ENCODE measurements around the gene MTOR. TPM values are rescaled to one million over a fixed set of nuclear protein-coding genes. Genes with fewer than 3 reads are reported as not detected.

Gene MTOR
- total and polyA plus RNA-seq, 2 of the 8 experiments (the other 6 are each of a cell fraction or from before 2014, with no cell fraction given): 44.2 to 76.8 TPM

GRCh38 chr1:11272832-11273594, 10.7 kb upstream of the MTOR start, which contains the start of gene UBIAD1 (continued):
- TF ChIP-seq, protein P1, sequence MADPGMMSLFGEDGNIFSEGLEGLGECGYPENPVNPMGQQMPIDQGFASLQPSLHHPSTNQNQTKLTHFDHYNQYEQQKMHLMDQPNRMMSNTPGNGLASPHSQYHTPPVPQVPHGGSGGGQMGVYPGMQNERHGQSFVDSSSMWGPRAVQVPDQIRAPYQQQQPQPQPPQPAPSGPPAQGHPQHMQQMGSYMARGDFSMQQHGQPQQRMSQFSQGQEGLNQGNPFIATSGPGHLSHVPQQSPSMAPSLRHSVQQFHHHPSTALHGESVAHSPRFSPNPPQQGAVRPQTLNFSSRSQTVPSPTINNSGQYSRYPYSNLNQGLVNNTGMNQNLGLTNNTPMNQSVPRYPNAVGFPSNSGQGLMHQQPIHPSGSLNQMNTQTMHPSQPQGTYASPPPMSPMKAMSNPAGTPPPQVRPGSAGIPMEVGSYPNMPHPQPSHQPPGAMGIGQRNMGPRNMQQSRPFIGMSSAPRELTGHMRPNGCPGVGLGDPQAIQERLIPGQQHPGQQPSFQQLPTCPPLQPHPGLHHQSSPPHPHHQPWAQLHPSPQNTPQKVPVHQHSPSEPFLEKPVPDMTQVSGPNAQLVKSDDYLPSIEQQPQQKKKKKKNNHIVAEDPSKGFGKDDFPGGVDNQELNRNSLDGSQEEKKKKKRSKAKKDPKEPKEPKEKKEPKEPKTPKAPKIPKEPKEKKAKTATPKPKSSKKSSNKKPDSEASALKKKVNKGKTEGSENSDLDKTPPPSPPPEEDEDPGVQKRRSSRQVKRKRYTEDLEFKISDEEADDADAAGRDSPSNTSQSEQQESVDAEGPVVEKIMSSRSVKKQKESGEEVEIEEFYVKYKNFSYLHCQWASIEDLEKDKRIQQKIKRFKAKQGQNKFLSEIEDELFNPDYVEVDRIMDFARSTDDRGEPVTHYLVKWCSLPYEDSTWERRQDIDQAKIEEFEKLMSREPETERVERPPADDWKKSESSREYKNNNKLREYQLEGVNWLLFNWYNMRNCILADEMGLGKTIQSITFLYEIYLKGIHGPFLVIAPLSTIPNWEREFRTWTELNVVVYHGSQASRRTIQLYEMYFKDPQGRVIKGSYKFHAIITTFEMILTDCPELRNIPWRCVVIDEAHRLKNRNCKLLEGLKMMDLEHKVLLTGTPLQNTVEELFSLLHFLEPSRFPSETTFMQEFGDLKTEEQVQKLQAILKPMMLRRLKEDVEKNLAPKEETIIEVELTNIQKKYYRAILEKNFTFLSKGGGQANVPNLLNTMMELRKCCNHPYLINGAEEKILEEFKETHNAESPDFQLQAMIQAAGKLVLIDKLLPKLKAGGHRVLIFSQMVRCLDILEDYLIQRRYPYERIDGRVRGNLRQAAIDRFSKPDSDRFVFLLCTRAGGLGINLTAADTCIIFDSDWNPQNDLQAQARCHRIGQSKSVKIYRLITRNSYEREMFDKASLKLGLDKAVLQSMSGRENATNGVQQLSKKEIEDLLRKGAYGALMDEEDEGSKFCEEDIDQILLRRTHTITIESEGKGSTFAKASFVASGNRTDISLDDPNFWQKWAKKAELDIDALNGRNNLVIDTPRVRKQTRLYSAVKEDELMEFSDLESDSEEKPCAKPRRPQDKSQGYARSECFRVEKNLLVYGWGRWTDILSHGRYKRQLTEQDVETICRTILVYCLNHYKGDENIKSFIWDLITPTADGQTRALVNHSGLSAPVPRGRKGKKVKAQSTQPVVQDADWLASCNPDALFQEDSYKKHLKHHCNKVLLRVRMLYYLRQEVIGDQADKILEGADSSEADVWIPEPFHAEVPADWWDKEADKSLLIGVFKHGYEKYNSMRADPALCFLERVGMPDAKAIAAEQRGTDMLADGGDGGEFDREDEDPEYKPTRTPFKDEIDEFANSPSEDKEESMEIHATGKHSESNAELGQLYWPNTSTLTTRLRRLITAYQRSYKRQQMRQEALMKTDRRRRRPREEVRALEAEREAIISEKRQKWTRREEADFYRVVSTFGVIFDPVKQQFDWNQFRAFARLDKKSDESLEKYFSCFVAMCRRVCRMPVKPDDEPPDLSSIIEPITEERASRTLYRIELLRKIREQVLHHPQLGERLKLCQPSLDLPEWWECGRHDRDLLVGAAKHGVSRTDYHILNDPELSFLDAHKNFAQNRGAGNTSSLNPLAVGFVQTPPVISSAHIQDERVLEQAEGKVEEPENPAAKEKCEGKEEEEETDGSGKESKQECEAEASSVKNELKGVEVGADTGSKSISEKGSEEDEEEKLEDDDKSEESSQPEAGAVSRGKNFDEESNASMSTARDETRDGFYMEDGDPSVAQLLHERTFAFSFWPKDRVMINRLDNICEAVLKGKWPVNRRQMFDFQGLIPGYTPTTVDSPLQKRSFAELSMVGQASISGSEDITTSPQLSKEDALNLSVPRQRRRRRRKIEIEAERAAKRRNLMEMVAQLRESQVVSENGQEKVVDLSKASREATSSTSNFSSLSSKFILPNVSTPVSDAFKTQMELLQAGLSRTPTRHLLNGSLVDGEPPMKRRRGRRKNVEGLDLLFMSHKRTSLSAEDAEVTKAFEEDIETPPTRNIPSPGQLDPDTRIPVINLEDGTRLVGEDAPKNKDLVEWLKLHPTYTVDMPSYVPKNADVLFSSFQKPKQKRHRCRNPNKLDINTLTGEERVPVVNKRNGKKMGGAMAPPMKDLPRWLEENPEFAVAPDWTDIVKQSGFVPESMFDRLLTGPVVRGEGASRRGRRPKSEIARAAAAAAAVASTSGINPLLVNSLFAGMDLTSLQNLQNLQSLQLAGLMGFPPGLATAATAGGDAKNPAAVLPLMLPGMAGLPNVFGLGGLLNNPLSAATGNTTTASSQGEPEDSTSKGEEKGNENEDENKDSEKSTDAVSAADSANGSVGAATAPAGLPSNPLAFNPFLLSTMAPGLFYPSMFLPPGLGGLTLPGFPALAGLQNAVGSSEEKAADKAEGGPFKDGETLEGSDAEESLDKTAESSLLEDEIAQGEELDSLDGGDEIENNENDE (IDR thresholded peaks at IDR 0.05; ENCODE audit: insufficient replicate concordance, low read length): no peak

Data from H1 (cell line).